SK-N-SH (cell line): ENCODE results near the gene CC2D2A. TPM values are rescaled to one million over a fixed set of nuclear protein-coding genes. Genes with fewer than 3 reads are reported as not detected.

Experiments
- CTCF ChIA-PET: fragments of 300-600, 350-600 bp; formaldehyde crosslinking; extraction: SDS; loops from one replicate; lab custom pipeline; 2021; lab: Yijun Ruan, JAX
- POLR2A ChIA-PET: fragments of 350-600 bp; sonication (Branson Sonifier 250); formaldehyde crosslinking; extraction: SDS; loops from one replicate; lab custom pipeline; 2020; ENCODE audit warnings: antibody characterized with exemption, inconsistent platforms; lab: Yijun Ruan, JAX
- DNase-seq: peaks from one replicate; pipeline ENCODE4 v3.0.0; 2012
- H2AFZ ChIP-seq: fragments of 200-600 bp; sonication (generic); 2 replicates; pipeline ENCODE4 v1.8.1; 2016; ENCODE audit warnings: antibody characterized with exemption, mild to moderate bottlenecking, low read depth
- H3F3A ChIP-seq: fragments of 200-600 bp; sonication (generic); replicated peaks from 2 replicates; pipeline ENCODE3; 2016; ENCODE audit warnings: antibody characterized with exemption, mild to moderate bottlenecking; ENCODE audit not compliant: insufficient read depth
- H3K27ac ChIP-seq, 2 experiments: fragments of 200-500 bp in 1 of 2; fragments of 200-600 bp in 1 of 2; sonication (Bioruptor generic) in 1 of 2; sonication (generic), shearing (Covaris generic) in 1 of 2; 2 replicates each; pipeline versions ENCODE4 v1.5.1 to v1.6.1; 2014 to 2016; ENCODE audit warnings: low read depth in 2 of 2, inconsistent platforms in 1 of 2, low read length in 1 of 2, mild to moderate bottlenecking in 1 of 2, mixed read lengths in 1 of 2
- H3K27me3 ChIP-seq: fragments of 200-600 bp; sonication (generic), shearing (Covaris generic); 2 replicates; pipeline ENCODE4 v1.6.1; 2016; ENCODE audit warnings: mixed run types; ENCODE audit not compliant: insufficient read depth
- H3K36me3 ChIP-seq, 2 experiments: fragments of 200-500 bp in 1 of 2; fragments of 200-600 bp in 1 of 2; sonication (Bioruptor generic) in 1 of 2; sonication (generic) in 1 of 2; replicated peaks in 1 of 2; 2 replicates each; pipeline versions ENCODE3 to v1.5.1; 2014 to 2016; ENCODE audit warnings: low read length in 1 of 2, mild to moderate bottlenecking in 1 of 2; ENCODE audit not compliant: insufficient read depth in 2 of 2, control insufficient read depth in 1 of 2
- H3K4me1 ChIP-seq, 2 experiments: fragments of 200-500 bp in 1 of 2; fragments of 200-600 bp in 1 of 2; sonication (Bioruptor generic) in 1 of 2; sonication (generic), shearing (Covaris generic) in 1 of 2; 2 replicates each; pipeline versions ENCODE4 v1.5.1 to v1.6.1; 2014 to 2016; ENCODE audit warnings: low read depth in 1 of 2, low read length in 1 of 2, mixed run types in 1 of 2; ENCODE audit not compliant: insufficient read depth in 2 of 2, control insufficient read depth in 1 of 2
- H3K4me2 ChIP-seq: fragments of 200-600 bp; sonication (generic), shearing (Covaris generic); 2 replicates; pipeline ENCODE4 v1.6.1; 2017; ENCODE audit warnings: mixed run types
- H3K4me3 ChIP-seq, 2 experiments: fragments of 200-500 bp in 1 of 2; fragments of 200-600 bp in 1 of 2; sonication (Bioruptor generic) in 1 of 2; sonication (generic), shearing (Covaris generic) in 1 of 2; 2 replicates each; pipeline versions ENCODE4 v1.5.1 to v1.8.1; 2014 to 2016; ENCODE audit warnings: low read depth in 2 of 2, inconsistent platforms in 1 of 2, low read length in 1 of 2, mild to moderate bottlenecking in 1 of 2, mixed read lengths in 1 of 2, moderate library complexity in 1 of 2
- H3K79me2 ChIP-seq: fragments of 200-600 bp; sonication (generic); 2 replicates; pipeline ENCODE4 v1.8.1; 2017; ENCODE audit warnings: mild to moderate bottlenecking; ENCODE audit not compliant: insufficient read depth
- H3K9ac ChIP-seq: fragments of 200-600 bp; sonication (generic); 2 replicates; pipeline ENCODE4 v1.6.1; 2017; ENCODE audit warnings: mixed run types
- H3K9me2 ChIP-seq: fragments of 200-600 bp; sonication (generic); 2 replicates; pipeline ENCODE4 v1.6.1; 2017; ENCODE audit warnings: mixed run types
- H3K9me3 ChIP-seq: fragments of 200-600 bp; sonication (generic); 2 replicates; pipeline ENCODE4 v1.6.1; 2017; ENCODE audit warnings: mixed run types, mild to moderate bottlenecking, moderate library complexity
- H4K20me1 ChIP-seq: fragments of 200-600 bp; sonication (generic); 2 replicates; pipeline ENCODE4 v1.6.1; 2017; ENCODE audit warnings: mild to moderate bottlenecking, mixed run types; ENCODE audit not compliant: insufficient read depth
- ELF1 ChIP-seq: IDR thresholded peaks from 2 replicates; pipeline ENCODE4 v1.4.0; 2012
- EP300 ChIP-seq, 2 experiments: IDR thresholded peaks; 2 replicates each; pipeline versions ENCODE4 v1.4.0 to v1.6.1; 2012; ENCODE audit warnings: borderline replicate concordance in 1 of 2, low read depth in 1 of 2, low read length in 1 of 2
- FOSL2 ChIP-seq: IDR thresholded peaks from 2 replicates; pipeline ENCODE4 v1.4.0; 2012; ENCODE audit warnings: low read depth, mild to moderate bottlenecking, moderate library complexity, borderline replicate concordance
- FOXJ3 ChIP-seq: sonication (generic); formaldehyde crosslinking; IDR thresholded peaks from 2 replicates; pipeline ENCODE4 v1.5.1; 2020; ENCODE audit warnings: mild to moderate bottlenecking, missing genetic modification reagents
- FOXM1 ChIP-seq: IDR thresholded peaks from 2 replicates; pipeline ENCODE4 v1.4.0; 2012; ENCODE audit warnings: low read depth, mild to moderate bottlenecking
- MAX ChIP-seq: IDR thresholded peaks from 2 replicates; pipeline ENCODE4 v1.4.0; 2012; ENCODE audit warnings: low read depth
- MXI1 ChIP-seq: IDR thresholded peaks from 2 replicates; pipeline ENCODE4 v1.6.1; 2012; ENCODE audit warnings: mild to moderate bottlenecking, low read depth, low read length, improper control_type of control experiment
- RAD21 ChIP-seq: IDR thresholded peaks from 2 replicates; pipeline ENCODE4 v1.6.1; 2012; ENCODE audit warnings: mild to moderate bottlenecking, low read length
- RCOR1 ChIP-seq: fragments of 150-350 bp; IDR thresholded peaks from 2 replicates; pipeline ENCODE4 v1.6.1; 2017; ENCODE audit warnings: antibody characterized with exemption, low read length
- REST ChIP-seq: IDR thresholded peaks from 2 replicates; pipeline ENCODE4 v1.6.1; 2012; ENCODE audit warnings: mild to moderate bottlenecking, low read depth, low read length, moderate library complexity
- RFX5 ChIP-seq: IDR thresholded peaks from 2 replicates; pipeline ENCODE4 v1.6.1; 2012; ENCODE audit warnings: mild to moderate bottlenecking, improper control_type of control experiment, low read length
- SIN3A ChIP-seq: IDR thresholded peaks from 2 replicates; pipeline ENCODE4 v1.6.1; 2012; ENCODE audit warnings: low read depth, mild to moderate bottlenecking, low read length, moderate library complexity, borderline replicate concordance
- SMC3 ChIP-seq: IDR thresholded peaks from 2 replicates; pipeline ENCODE4 v1.6.1; 2012; ENCODE audit warnings: low read depth, low read length, improper control_type of control experiment
- TEAD4 ChIP-seq: IDR thresholded peaks from 2 replicates; pipeline ENCODE4 v1.4.0; 2012; ENCODE audit warnings: mild to moderate bottlenecking, borderline replicate concordance; ENCODE audit not compliant: insufficient read depth
- USF1 ChIP-seq: IDR thresholded peaks from 2 replicates; pipeline ENCODE4 v1.4.0; 2012; ENCODE audit warnings: low read depth, borderline replicate concordance
- YY1 ChIP-seq: IDR thresholded peaks from 2 replicates; pipeline ENCODE4 v1.4.0; 2012; ENCODE audit warnings: low read depth, mild to moderate bottlenecking
- ZBTB33 ChIP-seq: IDR thresholded peaks from 2 replicates; pipeline ENCODE4 v1.4.0; 2012; ENCODE audit warnings: low read depth, borderline replicate concordance
- WGBS: methylation state at CpG from one replicate; pipeline ENCODE4 v1.1.6; 2017; ENCODE audit warnings: low lambda C conversion rate; 5-methylcytosine and 5-hydroxymethylcytosine counted together
- polyA plus RNA-seq, 3 experiments: library from polyadenylated mRNA; depleted of rRNA; stranded (reverse); fragments of >200 nt; gene quantifications; 2 replicates each; pipeline ENCODE4 v1.2.3, GENCODE V29; 2012

The CC2D2A gene
- polyA plus RNA-seq, 1 of the 3 experiments (the other 2 are of a cell fraction), result 17.8 TPM

- no peaks in the 10 kb centered on the region for H3K4me1 ChIP-seq
- POLR2A ChIA-PET, result no interaction called here
- H3K9me3 ChIP-seq, result no peaks in the 10 kb centered on the region
- TF ChIP-seq RCOR1, result no peak
- TF ChIP-seq RFX5, result no peak
- no peak for TF ChIP-seq YY1
- TF ChIP-seq EP300 (IDR thresholded peaks at IDR 0.05; ENCODE audit: borderline replicate concordance in 1 of 2, low read depth in 1 of 2, low read length in 1 of 2), result no peak
- no peak for TF ChIP-seq SIN3A
- TF ChIP-seq FOXJ3, result no peak
- TF ChIP-seq FOSL2, result no peak
- no peak for TF ChIP-seq USF1
- TF ChIP-seq ELF1, result no peak
- no peak for TF ChIP-seq RAD21
- no peak overlapping the region for H3K4me3 ChIP-seq
- no peaks in the 10 kb centered on the region for H3K36me3 ChIP-seq
- H3K27ac ChIP-seq, result no peak overlapping the region
- no peaks in the 10 kb centered on the region for H3K9me2 ChIP-seq
- H3K79me2 ChIP-seq, result no peaks in the 10 kb centered on the region
- no peaks in the 10 kb centered on the region for H3F3A ChIP-seq
- H3K4me2 ChIP-seq, result no peak overlapping the region
- DNase-seq, result no peak
- no peak overlapping the region for H3K9ac ChIP-seq
- H4K20me1 ChIP-seq, result no peaks in the 10 kb centered on the region
- no peak overlapping the region for H2AFZ ChIP-seq
- no peaks in the 10 kb centered on the region for H3K27me3 ChIP-seq
- CTCF ChIA-PET, result interaction anchor here (1.6 to 3.1 kb wide), 2 partner anchors 29 to 31 kb away, joined by 3 to 11 read pairs; no protein-coding TSS in a partner anchor
- 76% methylated on average over 2 of the region's 2 CpGs for WGBS
These were observed 44.2 kb upstream of the CC2D2A start for GRCh38 chr4:15425520-15425919.

- Histone ChIP-seq H3K9ac (no peak overlapping the region), H3K36me3 (no peaks in the 10 kb centered on the region), H3K4me3 (no peak overlapping the region), H3F3A (no peaks in the 10 kb centered on the region), H3K4me2 (no peak overlapping the region), H3K79me2 (no peaks in the 10 kb centered on the region), H3K4me1 (no peaks in the 10 kb centered on the region), H3K27me3 (no peaks in the 10 kb centered on the region), H4K20me1 (no peaks in the 10 kb centered on the region)
- ChIA-PET CTCF (interaction anchor here (1.0 to 3.1 kb wide), 2 partner anchors 9 to 30 kb away, joined by 4 to 11 read pairs; no protein-coding TSS in a partner anchor), POLR2A (no interaction called here)
- DNase-seq, result no peak
- TF ChIP-seq MAX (no peak), EP300 (IDR thresholded peaks at IDR 0.05; ENCODE audit: borderline replicate concordance in 1 of 2, low read depth in 1 of 2, low read length in 1 of 2) (no peak), SMC3 (no peak), MXI1 (no peak), ZBTB33 (no peak), REST (no peak), FOXM1 (no peak), FOXJ3 (no peak), TEAD4 (no peak)
- TF ChIP-seq, all 33 proteins: peak for 0
- no peak overlapping the region for H2AFZ ChIP-seq
- no peaks in the 10 kb centered on the region for H3K9me3 ChIP-seq
- no peak overlapping the region for H3K27ac ChIP-seq
- WGBS, result 76% methylated on average over 2 of the region's 2 CpGs
- H3K9me2 ChIP-seq, result no peaks in the 10 kb centered on the region
These were observed 42.5 kb upstream of the CC2D2A start for GRCh38 chr4:15427161-15427560.
